SU-DHL-6 (cell line): Measurements from ENCODE around the gene SHOC2.

Experiments
- H2AFZ ChIP-seq: fragments of 200-600 bp; sonication (generic); 2 replicates; pipeline ENCODE4 v1.6.1; 2014; ENCODE audit warnings: low read depth, mild to moderate bottlenecking, moderate library complexity, mixed read lengths, antibody characterized with exemption, low read length; ENCODE audit not compliant: severe bottlenecking
- H3F3A ChIP-seq: fragments of 200-600 bp; shearing (Covaris generic); 2 replicates; pipeline ENCODE4 v1.6.0; 2016; ENCODE audit warnings: antibody characterized with exemption, mild to moderate bottlenecking; ENCODE audit not compliant: insufficient read depth
- H3K27ac ChIP-seq: fragments of 200-600 bp; sonication (generic); 2 replicates; pipeline ENCODE4 v1.5.1; 2016; ENCODE audit warnings: low read depth, mild to moderate bottlenecking, low read length, moderate library complexity, mixed read lengths
- H3K27me3 ChIP-seq: fragments of 200-600 bp; sonication (generic), shearing (Covaris generic); 2 replicates; pipeline ENCODE4 v1.6.0; 2014; ENCODE audit warnings: mild to moderate bottlenecking, low read length
- H3K36me3 ChIP-seq: fragments of 200-600 bp; sonication (generic); 2 replicates; pipeline ENCODE4 v1.6.1; 2014; ENCODE audit warnings: mild to moderate bottlenecking, low read length, mixed read lengths
- H3K4me2 ChIP-seq: fragments of 300-600, 200-600 bp; shearing (Covaris generic), sonication (generic); 2 replicates; pipeline ENCODE4 v1.6.0; 2014; ENCODE audit warnings: low read length, low read depth, mild to moderate bottlenecking; ENCODE audit not compliant: poor library complexity, severe bottlenecking
- H3K4me3 ChIP-seq: fragments of 200-600 bp; sonication (generic); 2 replicates; pipeline ENCODE4 v1.5.1; 2014; ENCODE audit warnings: antibody characterized with exemption, low read length, mild to moderate bottlenecking, mixed read lengths; ENCODE audit not compliant: insufficient read depth, poor library complexity, severe bottlenecking
- H3K79me2 ChIP-seq: fragments of 200-600 bp; sonication (generic); 2 replicates; pipeline ENCODE4 v1.6.1; 2014; ENCODE audit warnings: mild to moderate bottlenecking, low read length, moderate library complexity; ENCODE audit not compliant: insufficient read depth
- H3K9ac ChIP-seq: fragments of 200-600 bp; sonication (generic); 2 replicates; pipeline ENCODE4 v1.7.0; 2014; ENCODE audit warnings: mild to moderate bottlenecking, low read length
- H3K9me2 ChIP-seq: fragments of 200-600 bp; sonication (generic); replicated peaks from 2 replicates; pipeline ENCODE4 v1.6.1; 2014; ENCODE audit warnings: low read length; ENCODE audit not compliant: insufficient read depth
- H3K9me3 ChIP-seq: fragments of 200-600 bp; sonication (generic); 2 replicates; pipeline ENCODE4 v1.6.1; 2014; ENCODE audit warnings: low read length, mixed read lengths; ENCODE audit not compliant: insufficient read depth
- H4K20me1 ChIP-seq: fragments of 200-600 bp; sonication (generic); 2 replicates; pipeline ENCODE4 v1.6.1; 2014; ENCODE audit warnings: low read depth, mild to moderate bottlenecking, antibody characterized with exemption, low read length, moderate library complexity, mixed read lengths
- CTCF ChIP-seq: fragments of 200-600 bp; sonication (generic); IDR thresholded peaks from one replicate; pipeline ENCODE4 v1.5.1; 2017; ENCODE audit warnings: antibody characterized with exemption, mild to moderate bottlenecking, low read length, moderate library complexity; ENCODE audit not compliant: insufficient read depth, poor library complexity, severe bottlenecking
- EZH2phosphoT487 ChIP-seq: fragments of 200-600 bp; sonication (generic), shearing (Covaris generic); conservative IDR thresholded peaks from 2 replicates; pipeline ENCODE4 v1.6.1; 2018; ENCODE audit warnings: mild to moderate bottlenecking, antibody characterized with exemption, low read length, moderate library complexity, mixed read lengths

Gene SHOC2

GRCh38 chr10:110885932-110886674 is 33.3 kb upstream of the SHOC2 start:
- Histone ChIP-seq H3F3A (peaks cover 34% of the 10 kb centered on the region; the same call in 1 of the 2 replicates), H3K36me3 (peaks cover 91% of the 10 kb centered on the region), H3K4me2 (no peak overlapping the region), H3K27ac (no peak overlapping the region), H2AFZ (no peak overlapping the region), H3K79me2 (peaks cover 11% of the 10 kb centered on the region; the same call in 1 of the 2 replicates), H3K4me3 (no peak overlapping the region), H3K27me3 (no peaks in the 10 kb centered on the region), H3K9me3 (no peaks in the 10 kb centered on the region), H3K9me2 (no peaks in the 10 kb centered on the region), H3K9ac (no peak overlapping the region), H4K20me1 (no peaks in the 10 kb centered on the region)
- TF ChIP-seq CTCF (no peak), EZH2phosphoT487 (no peak)

- peaks cover 89% of the 10 kb centered on the region for H3K36me3 ChIP-seq
- no peaks in the 10 kb centered on the region for H3K27me3 ChIP-seq
- no peaks in the 10 kb centered on the region for H4K20me1 ChIP-seq
- TF ChIP-seq CTCF: no peak
- TF ChIP-seq EZH2phosphoT487: no peak
- no peak overlapping the region for H2AFZ ChIP-seq
- no peak overlapping the region for H3K9ac ChIP-seq
- H3K4me2 ChIP-seq: no peak overlapping the region
- H3F3A ChIP-seq: peaks cover 32% of the 10 kb centered on the region; the same call in 1 of the 2 replicates
- peaks cover 11% of the 10 kb centered on the region; the same call in 1 of the 2 replicates for H3K79me2 ChIP-seq
- H3K9me2 ChIP-seq: no peaks in the 10 kb centered on the region
- H3K4me3 ChIP-seq: no peak overlapping the region
- H3K27ac ChIP-seq: no peak overlapping the region
- H3K9me3 ChIP-seq: no peaks in the 10 kb centered on the region
Measured at GRCh38 chr10:110887560-110887959, 31.8 kb upstream of the SHOC2 start.

- Histone ChIP-seq H3K9ac (no peak overlapping the region), H3K27me3 (no peaks in the 10 kb centered on the region), H3K9me2 (no peaks in the 10 kb centered on the region), H3F3A (peaks cover 32% of the 10 kb centered on the region; the same call in 1 of the 2 replicates), H4K20me1 (no peaks in the 10 kb centered on the region), H3K79me2 (0 out of 2 replicates have a peak, but pooled peaks cover 5% of the 10 kb centered on the region), H3K4me3 (no peak overlapping the region), H3K9me3 (no peaks in the 10 kb centered on the region), H3K27ac (peak overlapping the region; percentile 33; the same call in 1 of the 2 replicates), H3K36me3 (peaks cover 67% of the 10 kb centered on the region), H3K4me2 (no peak overlapping the region), H2AFZ (no peak overlapping the region)
- TF ChIP-seq EZH2phosphoT487 (no peak), CTCF (no peak)
Measured at GRCh38 chr10:110892602-110893288, 26.7 kb upstream of the SHOC2 start.
